PFSK-1 (cell line): ENCODE data around the gene COQ6.

Source experiments
- FOXP2 ChIP-seq: optimal IDR thresholded peaks from 2 replicates; pipeline ENCODE3; 2011; ENCODE audit warnings: borderline replicate concordance, control low read depth, inconsistent platforms; ENCODE audit not compliant: insufficient read depth; ENCODE audit errors: extremely low read length, extremely low read depth
- POLR2AphosphoS5 ChIP-seq: IDR thresholded peaks from 2 replicates; pipeline ENCODE4 v1.6.1; 2012; ENCODE audit warnings: low read depth, mild to moderate bottlenecking, control low read depth, low read length, moderate library complexity
- REST ChIP-seq, 2 experiments: IDR thresholded peaks; 2 replicates each; pipeline versions ENCODE4 v1.6.1 to v1.8.0; 2011 to 2012; ENCODE audit warnings: low read depth in 2 of 2, low read length in 2 of 2, control low read depth in 1 of 2, inconsistent platforms in 1 of 2, mild to moderate bottlenecking in 1 of 2, moderate library complexity in 1 of 2; ENCODE audit not compliant: insufficient read depth in 1 of 2
- SIN3A ChIP-seq: IDR thresholded peaks from 2 replicates; pipeline ENCODE4 v1.6.1; 2012; ENCODE audit warnings: mild to moderate bottlenecking, low read length, moderate library complexity, borderline replicate concordance; ENCODE audit not compliant: insufficient read depth
- TAF1 ChIP-seq: IDR thresholded peaks from 2 replicates; pipeline ENCODE4 v1.6.1; 2012; ENCODE audit warnings: low read length, control low read depth, borderline replicate concordance; ENCODE audit not compliant: insufficient read depth

Gene COQ6

GRCh38 chr14:73976125-73976524 lies 26.0 kb downstream of the COQ6 start:
- TF ChIP-seq REST (IDR thresholded peaks at IDR 0.05; ENCODE audit: insufficient read depth in 1 of 2, low read depth in 2 of 2, low read length in 2 of 2), result no peak
- TF ChIP-seq TAF1, result no peak
- TF ChIP-seq SIN3A, result no peak
- TF ChIP-seq FOXP2, result no peak
- no peak for TF ChIP-seq POLR2AphosphoS5

GRCh38 chr14:73977896-73978295 lies 27.8 kb downstream of the COQ6 start:
- no peak for TF ChIP-seq SIN3A
- TF ChIP-seq FOXP2, result no peak
- TF ChIP-seq TAF1, result no peak
- no peak for TF ChIP-seq POLR2AphosphoS5
- TF ChIP-seq REST (IDR thresholded peaks at IDR 0.05; ENCODE audit: insufficient read depth in 1 of 2, low read depth in 2 of 2, low read length in 2 of 2), result no peak

- TF ChIP-seq TAF1 (no peak), SIN3A (no peak), POLR2AphosphoS5 (no peak), REST (IDR thresholded peaks at IDR 0.05; ENCODE audit: insufficient read depth in 1 of 2, low read depth in 2 of 2, low read length in 2 of 2) (no peak), FOXP2 (no peak)
These were observed 38.0 kb downstream of the COQ6 start for GRCh38 chr14:73988065-73988464.

GRCh38 chr14:73991092-73991491 lies 41.0 kb downstream of the COQ6 start:
- TF ChIP-seq POLR2AphosphoS5 (no peak), FOXP2 (no peak), SIN3A (no peak), REST (IDR thresholded peaks at IDR 0.05; ENCODE audit: insufficient read depth in 1 of 2, low read depth in 2 of 2, low read length in 2 of 2) (no peak), TAF1 (no peak)

- TF ChIP-seq POLR2AphosphoS5 (no peak), SIN3A (no peak), REST (IDR thresholded peaks at IDR 0.05; ENCODE audit: insufficient read depth in 1 of 2, low read depth in 2 of 2, low read length in 2 of 2) (no peak), TAF1 (no peak), FOXP2 (no peak)
These were observed 45.9 kb downstream of the COQ6 start for GRCh38 chr14:73995977-73996378.
